Raji (cell line): Measurements from ENCODE around the gene WARS2.

Source experiments
- POLR2A ChIP-seq: IDR thresholded peaks from 2 replicates; pipeline ENCODE4 v1.6.1; 2011; ENCODE audit warnings: low read depth, low read length, control low read depth; ENCODE audit not compliant: insufficient read depth

WARS2 gene

DNA sequence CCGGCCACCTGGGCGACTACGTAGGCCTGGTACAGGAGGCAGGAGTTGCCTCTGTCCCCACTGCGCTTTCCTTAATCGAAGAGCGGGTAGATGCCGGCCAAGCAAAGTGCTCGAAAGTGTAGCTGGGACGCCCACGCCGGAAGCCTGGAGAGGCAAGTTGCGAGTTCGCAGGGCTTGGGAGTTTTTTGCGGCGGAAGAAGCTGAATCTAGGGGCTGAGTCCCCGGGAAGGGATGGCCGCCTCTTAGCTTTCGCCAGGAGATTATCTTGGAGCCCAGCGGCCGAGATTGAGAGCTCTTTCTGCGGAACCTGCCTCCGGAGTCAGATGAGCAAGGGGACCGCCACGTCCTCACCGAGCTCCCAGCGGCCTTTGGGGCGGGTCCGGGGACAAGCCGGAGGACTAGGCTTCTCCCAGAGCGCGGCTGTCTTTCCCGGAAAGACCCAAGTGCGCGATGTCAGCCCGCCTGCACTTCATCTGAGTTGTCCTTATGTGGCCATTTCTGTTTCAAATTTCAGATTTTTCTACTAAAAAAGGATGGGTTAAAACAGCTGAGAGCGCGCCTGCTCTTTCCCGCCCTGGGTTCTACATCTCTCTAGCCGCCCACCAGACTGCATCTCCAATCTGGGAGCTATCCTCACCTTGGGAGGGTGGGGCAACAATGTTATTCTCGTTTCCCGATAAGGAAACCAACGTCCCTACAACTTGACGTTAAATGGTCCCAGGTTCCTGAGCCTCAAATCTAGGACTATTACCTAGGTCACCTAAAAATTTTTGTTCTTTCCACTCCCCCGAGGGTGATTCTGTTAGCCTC is 139.9 kb downstream of the WARS2 start:
- TF ChIP-seq POLR2A: no peak

DNA sequence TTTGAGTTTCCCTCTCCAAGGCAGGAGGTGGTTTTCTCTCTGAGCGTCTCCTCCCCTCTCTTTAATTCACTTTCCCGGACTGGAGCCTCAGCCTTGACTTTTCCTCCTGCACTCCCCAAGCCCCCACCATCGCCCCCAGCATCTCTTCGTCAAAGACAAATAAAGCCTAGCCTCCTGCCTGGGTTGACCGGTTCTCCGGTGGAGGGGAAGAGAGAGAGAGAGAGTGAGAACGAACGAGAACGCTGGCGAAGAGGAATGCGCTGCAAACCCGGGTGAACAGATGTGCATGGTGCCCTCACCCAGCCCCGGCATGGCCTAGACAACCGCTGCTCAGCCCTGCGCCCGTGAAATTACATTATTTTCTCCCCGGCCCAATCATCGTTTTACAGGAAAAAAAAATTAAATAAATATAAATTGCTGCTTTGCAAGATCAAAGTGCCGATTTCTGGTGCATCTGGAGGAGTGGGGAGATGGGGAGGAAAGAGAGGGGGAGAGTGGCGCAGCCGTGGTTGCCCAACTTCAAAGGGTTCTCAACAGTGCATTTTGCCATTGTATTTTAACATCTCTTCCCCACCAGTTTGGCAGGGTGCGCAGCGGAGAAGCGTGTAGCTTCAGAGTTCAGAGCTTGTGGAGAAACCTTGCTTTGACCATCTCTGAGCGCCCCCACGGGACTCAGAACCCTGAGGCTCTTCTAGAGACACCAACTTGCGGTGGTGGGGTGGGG is 140.9 kb downstream of the WARS2 start:
- TF ChIP-seq POLR2A: no peak

DNA sequence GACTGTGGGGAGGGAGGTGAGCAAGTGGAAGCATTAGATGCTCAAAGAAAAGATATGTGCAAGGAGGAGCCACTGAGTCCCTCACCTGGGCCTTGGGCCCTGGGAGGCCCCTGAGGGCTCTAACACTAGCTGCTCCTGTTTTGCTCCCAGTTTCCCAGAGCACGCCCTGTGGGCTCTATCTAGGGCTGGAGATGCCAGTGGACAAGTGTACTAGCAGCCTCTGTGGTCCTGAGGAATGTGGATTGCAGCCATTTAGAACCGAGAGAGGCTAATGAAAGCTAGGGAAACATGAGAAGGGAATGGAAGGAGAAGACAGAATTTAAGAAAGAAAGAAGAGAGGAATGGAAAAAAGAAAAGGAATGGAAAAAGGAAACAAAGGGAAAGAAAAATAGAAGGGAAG is 142.3 kb downstream of the WARS2 start:
- TF ChIP-seq POLR2A: no peak

DNA sequence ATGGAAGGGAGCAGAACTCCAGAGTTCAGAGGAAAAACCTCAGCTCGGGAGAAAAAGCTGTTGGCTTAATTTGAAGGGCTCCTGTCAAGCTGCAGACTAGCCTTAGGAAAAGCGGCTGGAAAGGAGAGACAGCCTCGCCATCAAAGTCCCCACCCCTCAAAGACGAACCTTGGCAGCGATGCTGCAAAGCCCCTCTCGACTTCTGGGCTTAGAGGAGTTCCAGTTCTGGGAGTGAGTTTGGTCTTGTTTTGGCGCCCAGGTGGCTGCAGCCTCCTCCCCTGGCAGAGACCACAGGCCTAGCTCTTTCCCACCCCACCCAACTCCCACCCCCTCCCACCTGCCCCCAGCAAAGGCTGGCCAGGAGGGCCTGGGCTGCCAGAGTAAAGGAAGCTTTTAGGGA is 143.2 kb downstream of the WARS2 start:
- TF ChIP-seq POLR2A: no peak

DNA sequence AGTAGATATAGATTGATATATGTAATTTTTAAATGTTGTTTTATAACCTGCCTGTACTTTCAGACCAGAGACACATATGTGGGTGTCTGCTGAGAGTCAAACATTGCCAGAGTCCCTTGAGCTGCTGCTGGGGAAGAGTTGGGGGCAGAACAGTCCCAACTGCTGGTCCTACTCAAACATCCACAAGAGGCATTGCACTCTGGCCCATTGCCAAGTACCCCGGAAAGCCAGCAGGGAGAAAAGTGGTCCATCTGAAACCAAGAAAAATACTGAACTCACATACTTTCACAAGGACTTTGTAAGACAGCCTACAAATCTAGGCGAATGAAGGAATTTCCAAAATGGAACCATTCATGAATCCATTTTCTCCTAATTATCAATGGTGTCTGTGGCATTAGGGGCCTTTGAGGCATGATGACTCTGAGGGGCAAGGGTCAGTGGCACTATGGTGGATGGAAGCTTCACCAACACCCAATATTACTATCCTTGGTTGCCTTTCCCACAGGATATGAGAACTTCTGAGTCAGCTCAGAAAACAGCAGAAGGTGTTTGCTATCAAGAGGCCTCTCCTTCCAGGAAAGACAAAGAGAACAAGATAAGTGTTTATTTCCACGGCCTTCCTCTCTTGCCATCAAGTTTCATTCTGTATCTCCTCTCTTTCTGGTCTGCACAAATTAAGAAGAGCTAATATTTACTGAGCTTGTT is 145.0 kb downstream of the WARS2 start:
- TF ChIP-seq POLR2A: no peak

DNA sequence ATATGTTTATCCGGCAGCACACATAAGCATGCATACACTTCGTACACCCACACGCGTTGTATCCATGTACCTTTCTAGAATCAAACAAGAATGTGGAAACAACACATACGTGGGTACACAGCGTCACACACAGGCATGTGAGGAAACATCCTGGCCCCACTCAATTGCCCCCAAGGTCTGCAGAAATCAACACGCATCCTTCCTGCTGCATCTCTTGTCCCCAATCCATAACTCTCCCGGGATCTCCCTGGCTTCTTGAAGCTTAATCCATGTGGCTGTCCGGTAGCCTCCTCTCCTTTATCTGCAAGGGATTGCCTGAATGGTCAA is 146.8 kb downstream of the WARS2 start:
- TF ChIP-seq POLR2A: no peak

DNA sequence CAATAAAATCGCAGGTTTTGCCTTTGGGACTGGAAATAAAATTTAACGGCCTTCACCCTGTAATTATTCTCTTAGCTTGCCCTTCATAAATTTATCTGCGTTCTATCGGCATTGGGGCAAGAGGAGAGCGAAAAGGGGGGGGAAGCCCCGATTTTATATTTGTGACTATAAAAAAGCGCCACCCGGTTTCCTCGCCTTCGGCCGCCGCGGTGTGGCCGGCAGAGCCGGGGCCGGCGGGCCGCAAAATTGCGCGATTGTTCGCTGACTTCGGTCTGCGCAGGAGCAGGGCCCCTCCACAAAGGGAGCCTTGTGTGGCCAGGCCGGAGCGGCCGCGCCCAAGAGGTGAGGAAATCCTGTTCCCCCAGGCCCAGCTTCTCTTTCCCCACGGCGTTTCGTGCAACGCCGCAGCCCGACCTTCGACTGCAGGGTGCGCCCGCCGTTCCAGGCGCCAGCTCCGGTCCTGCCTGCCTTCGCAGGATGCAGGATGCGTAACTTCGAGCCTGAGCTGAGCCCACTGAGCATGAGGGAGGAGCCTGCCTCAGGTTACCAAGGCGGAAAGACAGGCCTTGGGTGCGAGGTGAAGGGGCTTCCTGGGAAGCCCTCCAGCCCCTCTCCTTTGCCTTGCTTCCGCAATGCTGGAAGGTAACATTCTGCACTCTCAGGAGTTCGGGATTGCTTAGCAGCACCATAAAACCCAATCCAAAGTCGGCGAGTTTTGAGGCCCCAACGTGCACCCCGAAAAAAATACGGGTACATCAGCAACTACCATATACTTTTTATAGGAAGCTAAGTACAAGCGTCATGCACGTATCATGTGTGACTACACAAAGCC is 147.4 kb downstream of the WARS2 start:
- TF ChIP-seq POLR2A: no peak

DNA sequence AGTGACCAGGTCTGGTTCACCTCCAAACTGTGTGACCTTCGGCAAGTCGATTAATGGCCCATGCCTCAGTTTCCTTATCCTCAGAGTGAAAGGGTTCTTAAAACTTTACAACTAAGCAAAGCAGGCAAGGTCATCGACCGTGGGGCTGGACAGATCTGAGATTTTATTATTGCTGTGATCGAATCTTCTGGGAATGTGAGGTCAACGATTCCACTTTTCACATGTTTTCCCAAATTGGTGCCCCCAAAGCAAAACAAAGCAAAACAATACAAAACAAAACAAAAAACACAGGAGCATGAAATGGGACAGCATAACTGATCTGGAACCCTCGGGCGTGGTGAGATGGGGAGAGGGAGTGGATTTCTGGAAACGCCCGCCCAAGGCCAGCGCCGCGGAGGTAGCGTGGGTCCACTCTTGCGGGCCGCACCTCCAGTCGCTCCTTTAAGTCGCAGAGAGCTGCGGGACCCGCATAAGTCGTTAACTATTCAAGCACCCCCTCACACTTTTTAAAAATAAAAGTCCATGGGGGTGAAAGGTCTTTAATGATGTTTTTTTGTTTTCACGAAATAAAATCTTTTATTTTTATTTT is 148.1 kb downstream of the WARS2 start:
- TF ChIP-seq POLR2A: no peak

DNA sequence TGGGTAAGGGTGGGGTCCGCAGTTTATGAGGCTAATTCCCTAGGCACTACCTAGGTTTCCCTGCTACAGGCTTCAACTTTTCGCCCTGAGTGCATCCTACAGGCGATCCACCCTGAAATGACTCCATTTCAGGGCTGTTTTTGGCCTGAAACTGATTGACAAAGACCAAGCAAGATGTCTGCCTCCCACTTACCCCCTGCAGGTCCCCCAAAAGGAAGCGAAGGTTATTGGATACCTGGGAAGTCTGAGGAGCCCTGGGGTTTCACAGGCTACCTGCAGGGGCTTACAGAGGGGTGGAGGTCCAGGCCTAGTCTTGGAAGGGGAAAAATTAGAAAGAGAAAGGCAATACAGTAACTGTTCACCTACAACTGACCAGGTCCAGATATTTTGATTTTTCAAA is 149.0 kb downstream of the WARS2 start:
- no peak for TF ChIP-seq POLR2A

DNA sequence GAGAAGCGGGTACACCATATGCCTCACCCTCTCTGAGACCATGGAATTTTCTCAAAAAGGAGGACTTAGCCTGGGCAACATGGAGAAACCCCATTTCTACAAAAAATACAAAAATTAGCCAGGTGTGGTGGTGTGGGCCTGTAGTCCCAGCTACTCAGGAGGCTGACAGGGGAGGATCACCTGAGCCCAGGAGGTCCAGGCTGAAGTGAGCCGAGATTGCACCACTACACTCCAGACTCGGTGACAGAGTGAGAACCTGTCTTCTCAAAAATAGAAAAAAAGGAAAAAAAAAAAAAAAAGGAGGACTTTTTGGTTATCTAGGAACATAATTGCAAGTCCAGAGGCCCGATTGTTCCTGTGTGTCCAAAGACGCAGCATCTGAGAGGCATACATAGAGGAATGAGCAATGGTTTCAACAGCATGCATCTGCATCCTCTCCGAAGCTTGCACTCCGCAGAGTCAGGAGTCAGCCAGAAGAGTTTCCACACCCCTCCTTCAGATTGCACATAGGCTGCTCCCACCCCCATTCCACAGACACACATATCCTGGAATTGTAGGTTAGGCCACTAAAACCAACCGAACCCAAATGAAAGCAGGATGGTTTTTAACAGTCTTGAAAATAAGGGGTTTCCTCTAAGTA is 149.8 kb downstream of the WARS2 start:
- no peak for TF ChIP-seq POLR2A

DNA sequence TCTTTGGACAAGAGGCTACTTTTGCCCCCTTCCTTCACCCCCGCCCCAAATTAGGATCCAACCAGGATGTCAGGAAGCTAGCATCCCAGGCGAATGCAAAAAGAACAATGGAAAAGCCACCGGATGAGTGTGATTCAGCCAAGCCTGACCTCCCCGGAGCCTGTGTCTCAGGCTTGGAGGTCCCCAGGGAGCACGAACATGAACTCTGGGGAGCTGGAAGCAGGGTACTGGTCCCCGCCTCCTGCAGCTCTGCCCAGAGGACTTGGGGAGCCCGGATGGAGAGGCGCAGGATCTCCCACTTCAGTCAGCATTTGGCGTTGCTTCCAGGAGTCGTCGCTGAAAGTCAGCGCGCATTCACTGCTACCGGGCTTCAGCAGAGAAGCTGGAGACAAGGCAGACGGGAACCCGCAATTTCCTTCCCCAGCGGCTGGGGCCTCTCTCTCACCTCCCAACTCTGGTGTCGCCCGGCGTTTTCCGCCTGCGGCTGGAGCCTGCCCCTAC is 150.5 kb downstream of the WARS2 start:
- TF ChIP-seq POLR2A: no peak

DNA sequence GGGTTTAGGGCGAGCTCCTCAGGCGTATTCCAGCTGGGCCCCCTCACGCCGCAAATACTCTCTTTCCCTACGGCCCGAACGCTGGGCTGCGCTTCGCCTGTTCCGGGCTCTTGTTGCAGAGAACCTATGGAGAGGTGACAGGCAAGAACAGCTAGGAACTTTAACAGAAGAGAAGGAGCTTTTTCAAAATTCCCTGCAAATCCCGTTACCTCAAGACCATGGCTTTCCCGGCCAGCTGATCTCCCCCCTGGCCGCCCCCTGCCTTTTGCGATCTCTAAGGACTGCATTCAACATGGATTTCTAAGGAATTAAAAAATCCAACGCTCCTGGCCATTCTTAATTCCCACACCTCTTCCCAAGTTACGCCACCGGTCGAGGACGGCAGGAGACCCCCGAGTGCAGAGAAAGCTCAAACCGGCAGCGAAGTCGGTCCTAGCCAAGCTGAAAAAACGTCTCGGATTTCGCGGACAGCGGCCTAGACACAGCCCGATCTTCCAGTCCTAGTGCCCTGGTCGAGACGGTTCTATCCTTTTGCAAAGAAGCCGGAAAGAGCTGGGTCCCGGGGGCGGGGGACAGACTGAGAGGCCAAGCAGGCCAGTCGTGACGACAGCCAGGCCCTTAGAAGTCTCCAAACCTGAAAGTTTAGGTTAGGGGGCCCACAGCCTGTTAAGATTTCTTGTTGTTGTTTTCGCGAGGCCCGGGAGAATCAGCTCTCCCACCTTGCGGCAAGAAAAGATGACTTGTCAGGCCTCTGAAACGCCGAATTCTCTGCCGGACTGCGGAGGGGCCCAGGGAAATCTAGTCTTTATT is 151.2 kb downstream of the WARS2 start:
- TF ChIP-seq POLR2A: no peak

DNA sequence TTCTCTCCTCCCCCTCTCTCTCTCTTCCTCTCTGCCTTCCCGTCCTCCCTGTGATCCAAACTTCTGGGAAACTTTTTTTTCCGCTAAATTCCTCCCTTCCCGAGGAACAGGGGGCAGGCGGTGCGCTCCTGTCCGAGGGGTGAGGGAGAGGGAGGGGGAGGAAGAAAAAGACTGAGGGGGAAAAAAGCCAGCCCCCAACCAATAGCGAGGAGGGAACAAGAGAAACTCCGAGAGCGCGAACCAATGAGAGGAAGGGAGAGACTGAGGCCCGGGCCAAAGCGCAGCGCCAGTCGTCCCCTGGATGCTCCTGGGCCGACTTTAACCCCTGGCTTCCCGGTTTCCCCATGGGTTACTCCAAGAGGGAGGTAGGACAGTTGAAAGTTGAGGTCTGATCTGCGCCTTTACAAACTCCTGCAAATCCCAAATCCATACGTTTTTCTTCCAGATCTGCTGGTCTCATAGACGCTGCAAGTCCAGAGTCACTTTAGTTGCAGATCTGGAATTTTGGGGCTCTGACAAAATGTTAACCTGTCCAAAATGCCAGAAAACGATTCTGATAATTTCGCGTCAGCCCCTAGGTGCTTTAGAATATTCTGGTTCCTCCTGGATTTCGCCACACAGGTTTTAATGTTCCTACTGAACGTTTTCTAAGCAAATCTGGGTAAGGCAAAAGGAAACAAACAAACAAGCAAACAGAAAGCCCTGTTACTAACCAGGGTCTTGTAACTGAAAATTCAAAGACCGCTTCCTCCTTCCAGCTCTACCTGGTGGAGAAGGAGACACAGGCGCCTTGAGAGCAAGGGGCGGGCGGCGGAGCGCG is 152.1 kb downstream of the WARS2 start, which contains the start of gene TBX15:
TSS of gene TBX15 (minus strand) at position 158 of the 820 bp plus-strand sequence. CDS start 548 bp downstream, outside the sequence.
- no peak for TF ChIP-seq POLR2A
